Adrenal gland (tissue), 5 donors: ENCODE results near the gene NFIB.

Experiments
- POLR2A ChIP-seq, 2 donors: fragments of 450-650 bp; IDR thresholded peaks; one replicate each; pipeline ENCODE4 v1.6.1; 2017; ENCODE audit warnings: antibody characterized with exemption in 2 of 2, mild to moderate bottlenecking in 2 of 2, moderate library complexity in 1 of 2
- TF ChIP-seq, protein P1 (sequence below), 6 experiments: fragments of 450-650 bp in 4 of 6; fragments of 200-600 bp in 2 of 6; sonication (generic) in 1 of 6; IDR thresholded peaks; 1 replicate in 5 of 6; 2 replicates in 1 of 6; pipeline versions ENCODE4 v1.5.1 to v1.8.0; 2016 to 2021; ENCODE audit warnings: antibody characterized with exemption in 6 of 6, mild to moderate bottlenecking in 2 of 6, moderate library complexity in 1 of 6
- donor health status: DM: no; HTN: no; CAD: no.

- TF ChIP-seq, protein P1, sequence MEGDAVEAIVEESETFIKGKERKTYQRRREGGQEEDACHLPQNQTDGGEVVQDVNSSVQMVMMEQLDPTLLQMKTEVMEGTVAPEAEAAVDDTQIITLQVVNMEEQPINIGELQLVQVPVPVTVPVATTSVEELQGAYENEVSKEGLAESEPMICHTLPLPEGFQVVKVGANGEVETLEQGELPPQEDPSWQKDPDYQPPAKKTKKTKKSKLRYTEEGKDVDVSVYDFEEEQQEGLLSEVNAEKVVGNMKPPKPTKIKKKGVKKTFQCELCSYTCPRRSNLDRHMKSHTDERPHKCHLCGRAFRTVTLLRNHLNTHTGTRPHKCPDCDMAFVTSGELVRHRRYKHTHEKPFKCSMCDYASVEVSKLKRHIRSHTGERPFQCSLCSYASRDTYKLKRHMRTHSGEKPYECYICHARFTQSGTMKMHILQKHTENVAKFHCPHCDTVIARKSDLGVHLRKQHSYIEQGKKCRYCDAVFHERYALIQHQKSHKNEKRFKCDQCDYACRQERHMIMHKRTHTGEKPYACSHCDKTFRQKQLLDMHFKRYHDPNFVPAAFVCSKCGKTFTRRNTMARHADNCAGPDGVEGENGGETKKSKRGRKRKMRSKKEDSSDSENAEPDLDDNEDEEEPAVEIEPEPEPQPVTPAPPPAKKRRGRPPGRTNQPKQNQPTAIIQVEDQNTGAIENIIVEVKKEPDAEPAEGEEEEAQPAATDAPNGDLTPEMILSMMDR (IDR thresholded peaks at IDR 0.05): no peak
- no peak for TF ChIP-seq POLR2A (IDR thresholded peaks at IDR 0.05)
These were observed 9.4 kb upstream of the NFIB start for GRCh38 chr9:14323083-14323971.
